ENCODE results near the gene FOXD4L5. TPM values are rescaled to one million over a fixed set of nuclear protein-coding genes. Genes with fewer than 3 reads are reported as not detected.
"Not testable (repeated sequence)": the region's sequence is repeated elsewhere in the genome, so short reads cannot be mapped to it uniquely, and the experiment has no call there.

Gene FOXD4L5
- 0.08 and 0.27 TPM in 2 replicates for total RNA-seq

GRCh38 chr9:65285109-65285508 lies at the start of gene FOXD4L5:
TSS of gene FOXD4L5 (minus strand) at chr9:65285209. CDS start at chr9:65284377, 832 bp downstream.
- H3K4me3 Mint-ChIP-seq; H3K27me3 Mint-ChIP-seq (ENCODE audit: insufficient read depth); H3K9me3 Mint-ChIP-seq; H3K4me1 Mint-ChIP-seq (ENCODE audit: low read depth); H3K36me3 Mint-ChIP-seq (ENCODE audit: low read depth); DNase-seq (ENCODE audit: low spot score); H3K27ac Mint-ChIP-seq; intact Hi-C loops (cut with micrococcal nuclease): not testable (repeated sequence)

GRCh38 chr9:65283943-65284342 lies 1.1 kb downstream of the FOXD4L5 start:
- H3K36me3 Mint-ChIP-seq (ENCODE audit: low read depth); intact Hi-C loops (cut with micrococcal nuclease); H3K4me3 Mint-ChIP-seq; H3K27ac Mint-ChIP-seq; H3K27me3 Mint-ChIP-seq (ENCODE audit: insufficient read depth); DNase-seq (ENCODE audit: low spot score); H3K9me3 Mint-ChIP-seq; H3K4me1 Mint-ChIP-seq (ENCODE audit: low read depth): not testable (repeated sequence)

GRCh38 chr9:65282976-65283375 lies 2.0 kb downstream of the FOXD4L5 start:
- H3K27ac Mint-ChIP-seq; intact Hi-C loops (cut with micrococcal nuclease); H3K4me3 Mint-ChIP-seq; H3K36me3 Mint-ChIP-seq (ENCODE audit: low read depth); DNase-seq (ENCODE audit: low spot score); H3K27me3 Mint-ChIP-seq (ENCODE audit: insufficient read depth); H3K4me1 Mint-ChIP-seq (ENCODE audit: low read depth); H3K9me3 Mint-ChIP-seq: not testable (repeated sequence)
